ENCODE data around the gene RBBP8NL.

DNA sequence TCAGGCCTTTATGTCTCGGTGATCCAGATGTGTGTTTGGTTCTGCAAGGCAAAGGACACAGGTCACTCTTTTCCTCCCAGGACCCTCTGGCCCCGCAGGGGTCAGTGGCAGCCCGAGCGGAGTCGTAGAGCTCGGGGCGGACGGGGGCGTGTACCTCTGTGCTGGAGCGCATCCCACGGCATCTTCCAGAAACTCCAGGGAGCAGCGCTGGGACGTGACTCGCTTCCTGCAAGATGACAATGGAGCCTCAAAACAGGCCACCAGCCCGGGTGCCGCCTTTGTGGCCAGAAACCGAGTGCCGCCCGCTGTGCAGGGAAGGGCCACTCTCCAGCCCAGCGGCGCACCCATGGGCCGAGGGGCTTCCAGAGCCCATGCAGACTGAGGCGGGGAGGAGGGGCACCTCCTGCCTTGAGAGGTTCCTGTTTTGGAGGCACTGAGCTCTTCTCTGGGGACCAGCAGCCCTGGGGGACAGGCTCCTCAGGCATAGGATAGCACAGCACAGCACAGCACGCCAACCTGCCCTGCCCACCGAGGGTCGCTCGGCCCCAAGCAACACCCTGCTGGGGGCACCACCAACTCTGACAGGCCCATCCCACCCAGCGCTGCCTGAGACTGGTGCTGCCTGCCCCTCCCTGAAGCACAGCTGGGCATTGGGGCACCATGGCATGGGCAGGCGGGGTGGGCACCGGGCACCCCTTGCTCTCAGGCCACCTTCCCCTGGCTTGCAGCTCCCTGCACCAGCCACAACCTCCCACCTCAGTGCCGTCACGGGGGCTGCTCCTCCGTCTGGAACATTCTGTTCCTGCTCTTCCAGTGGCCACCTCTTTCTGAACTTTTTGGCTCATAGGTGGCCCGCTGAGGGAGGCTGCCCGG lies 30.7 kb downstream of the RBBP8NL start:
- TF ChIP-seq POLR2A (IDR thresholded peaks at IDR 0.05): no peak
- TF ChIP-seq, protein P1, sequence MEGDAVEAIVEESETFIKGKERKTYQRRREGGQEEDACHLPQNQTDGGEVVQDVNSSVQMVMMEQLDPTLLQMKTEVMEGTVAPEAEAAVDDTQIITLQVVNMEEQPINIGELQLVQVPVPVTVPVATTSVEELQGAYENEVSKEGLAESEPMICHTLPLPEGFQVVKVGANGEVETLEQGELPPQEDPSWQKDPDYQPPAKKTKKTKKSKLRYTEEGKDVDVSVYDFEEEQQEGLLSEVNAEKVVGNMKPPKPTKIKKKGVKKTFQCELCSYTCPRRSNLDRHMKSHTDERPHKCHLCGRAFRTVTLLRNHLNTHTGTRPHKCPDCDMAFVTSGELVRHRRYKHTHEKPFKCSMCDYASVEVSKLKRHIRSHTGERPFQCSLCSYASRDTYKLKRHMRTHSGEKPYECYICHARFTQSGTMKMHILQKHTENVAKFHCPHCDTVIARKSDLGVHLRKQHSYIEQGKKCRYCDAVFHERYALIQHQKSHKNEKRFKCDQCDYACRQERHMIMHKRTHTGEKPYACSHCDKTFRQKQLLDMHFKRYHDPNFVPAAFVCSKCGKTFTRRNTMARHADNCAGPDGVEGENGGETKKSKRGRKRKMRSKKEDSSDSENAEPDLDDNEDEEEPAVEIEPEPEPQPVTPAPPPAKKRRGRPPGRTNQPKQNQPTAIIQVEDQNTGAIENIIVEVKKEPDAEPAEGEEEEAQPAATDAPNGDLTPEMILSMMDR (IDR thresholded peaks at IDR 0.05): no peak
